Transverse colon (tissue), 3 donors: ENCODE results near the gene ACSF3.

ENCODE experiments used
- POLR2A ChIP-seq: fragments of 450-650 bp; IDR thresholded peaks from one replicate; pipeline ENCODE4 v1.6.1; 2016; ENCODE audit warnings: antibody characterized with exemption, mild to moderate bottlenecking, moderate library complexity
- TF ChIP-seq, protein P1 (sequence below), 5 experiments: fragments of 200-600 bp in 3 of 5; fragments of 450-650 bp in 2 of 5; sonication (generic) in 3 of 5; IDR thresholded peaks; 1 replicate in 2 of 5; 2 replicates in 3 of 5; pipeline ENCODE4 v1.5.1; 2016 to 2017; ENCODE audit warnings: antibody characterized with exemption in 5 of 5, inconsistent platforms in 3 of 5, mild to moderate bottlenecking in 2 of 5, moderate library complexity in 1 of 5

DNA sequence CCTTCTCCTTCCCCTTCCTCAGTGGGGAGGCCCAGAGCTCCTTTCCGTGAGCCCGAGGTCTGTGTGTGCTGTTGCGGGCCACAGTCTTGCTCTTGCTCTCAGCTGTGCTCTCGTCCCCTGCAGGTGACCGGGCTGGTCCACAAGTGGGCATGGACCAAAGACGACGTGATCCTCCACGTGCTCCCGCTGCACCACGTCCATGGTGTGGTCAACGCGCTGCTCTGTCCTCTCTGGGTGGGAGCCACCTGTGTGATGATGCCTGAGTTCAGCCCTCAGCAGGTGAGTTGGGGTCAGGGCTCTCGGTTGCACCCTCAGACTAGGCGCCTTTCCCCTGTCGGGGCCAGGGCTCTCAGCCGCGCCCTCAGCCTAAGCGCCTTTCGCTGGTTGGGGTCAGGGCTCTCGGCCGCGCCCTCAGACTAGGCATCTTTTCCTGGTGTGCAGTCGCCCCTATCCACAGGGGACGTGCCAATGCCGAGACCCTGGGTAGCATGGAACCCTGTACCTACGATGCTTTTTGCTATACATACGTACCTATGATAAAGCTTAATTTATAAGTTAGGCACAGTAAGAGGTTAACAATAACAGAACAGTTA, 8.9 kb downstream of the ACSF3 start:
- TF ChIP-seq POLR2A = no peak
- TF ChIP-seq, protein P1, sequence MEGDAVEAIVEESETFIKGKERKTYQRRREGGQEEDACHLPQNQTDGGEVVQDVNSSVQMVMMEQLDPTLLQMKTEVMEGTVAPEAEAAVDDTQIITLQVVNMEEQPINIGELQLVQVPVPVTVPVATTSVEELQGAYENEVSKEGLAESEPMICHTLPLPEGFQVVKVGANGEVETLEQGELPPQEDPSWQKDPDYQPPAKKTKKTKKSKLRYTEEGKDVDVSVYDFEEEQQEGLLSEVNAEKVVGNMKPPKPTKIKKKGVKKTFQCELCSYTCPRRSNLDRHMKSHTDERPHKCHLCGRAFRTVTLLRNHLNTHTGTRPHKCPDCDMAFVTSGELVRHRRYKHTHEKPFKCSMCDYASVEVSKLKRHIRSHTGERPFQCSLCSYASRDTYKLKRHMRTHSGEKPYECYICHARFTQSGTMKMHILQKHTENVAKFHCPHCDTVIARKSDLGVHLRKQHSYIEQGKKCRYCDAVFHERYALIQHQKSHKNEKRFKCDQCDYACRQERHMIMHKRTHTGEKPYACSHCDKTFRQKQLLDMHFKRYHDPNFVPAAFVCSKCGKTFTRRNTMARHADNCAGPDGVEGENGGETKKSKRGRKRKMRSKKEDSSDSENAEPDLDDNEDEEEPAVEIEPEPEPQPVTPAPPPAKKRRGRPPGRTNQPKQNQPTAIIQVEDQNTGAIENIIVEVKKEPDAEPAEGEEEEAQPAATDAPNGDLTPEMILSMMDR (IDR thresholded peaks at IDR 0.05) = no peak
